HCT116 (cell line): Measurements from ENCODE around the gene ACOX3. TPM values are rescaled to one million over a fixed set of nuclear protein-coding genes. Genes with fewer than 3 reads are reported as not detected.

Experiments used
- ATAC-seq: fragments of 200-7000 bp; cut with Tn5 transposase; 2 replicates; pipeline ENCODE4 v1.9.1; 2020; ENCODE audit warnings: mild to moderate bottlenecking, moderate library complexity
- BruUV-seq: library from RNA; stranded (reverse); fragments of 400-500 nt; replicated peaks from 2 replicates; lab custom pipeline; 2021; lab: Mats Ljungman, UMichigan
- CTCF ChIA-PET: fragments of 300-600 bp; sonication (Branson Sonifier 250); formaldehyde crosslinking; loops from one replicate; lab custom pipeline; 2021; ENCODE audit warnings: antibody characterized with exemption; lab: Charles Lee
- POLR2A ChIA-PET: fragments of 300-600, 350-600 bp; sonication (Branson Sonifier 250); formaldehyde crosslinking; loops from one replicate; lab custom pipeline; 2021; ENCODE audit warnings: antibody characterized with exemption; lab: Charles Lee
- RAD21 ChIA-PET, 2 experiments: fragments of 300-600 bp; sonication (Branson Sonifier 250); formaldehyde crosslinking; loops; one replicate each; lab custom pipeline; 2023; ENCODE audit warnings: low total read pairs in 2 of 2; ENCODE audit not compliant: uncharacterized antibody in 2 of 2, unreplicated experiment in 2 of 2, low non-redundant PET in 1 of 2; lab: Charles Lee
- DNase-seq: peaks from one replicate; pipeline ENCODE4 v3.0.0-alpha.2; 2010; ENCODE audit warnings: low read depth, low spot score
- H2AFZ ChIP-seq: fragments of 200-600 bp; shearing (Covaris generic), sonication (generic); 2 replicates; pipeline ENCODE4 v1.6.1; 2017; ENCODE audit warnings: low read depth, mixed run types, mixed read lengths, antibody characterized with exemption, low read length; ENCODE audit not compliant: poor library complexity, severe bottlenecking
- H3K27ac ChIP-seq: 2 replicates; pipeline ENCODE4 v1.5.1; 2012; ENCODE audit warnings: low read depth, low read length
- H3K27me3 ChIP-seq: fragments of 200-600 bp; sonication (generic); 2 replicates; pipeline ENCODE4 v1.6.1; 2016; ENCODE audit warnings: mixed run types, low read length, mixed read lengths; ENCODE audit not compliant: insufficient read depth
- H3K36me3 ChIP-seq, 2 experiments: fragments of 200-500 bp in 1 of 2; fragments of 200-600 bp in 1 of 2; sonication (Bioruptor generic) in 1 of 2; sonication (generic) in 1 of 2; 2 replicates each; pipeline versions ENCODE4 v1.5.1 to v1.6.1; 2014 to 2016; ENCODE audit warnings: low read length in 2 of 2, inconsistent platforms in 1 of 2, mixed read lengths in 1 of 2, mixed run types in 1 of 2; ENCODE audit not compliant: insufficient read depth in 2 of 2, control insufficient read depth in 1 of 2
- H3K4me1 ChIP-seq, 2 experiments: fragments of 200-600 bp in 1 of 2; sonication (generic) in 1 of 2; 2 replicates each; pipeline versions ENCODE4 v1.5.1 to v1.6.1; 2012 to 2017; ENCODE audit warnings: low read length in 2 of 2, inconsistent platforms in 1 of 2, mild to moderate bottlenecking in 1 of 2, mixed read lengths in 1 of 2, mixed run types in 1 of 2, moderate library complexity in 1 of 2; ENCODE audit not compliant: insufficient read depth in 2 of 2, control insufficient read depth in 1 of 2
- H3K4me2 ChIP-seq: fragments of 200-600 bp; sonication (generic); 2 replicates; pipeline ENCODE4 v1.6.1; 2017; ENCODE audit warnings: mixed run types, low read length, mixed read lengths
- H3K4me3 ChIP-seq, 2 experiments: fragments of 200-600 bp in 1 of 2; sonication (generic) in 1 of 2; replicated peaks in 1 of 2; 2 replicates each; pipeline ENCODE4 v1.5.1; 2011 to 2016; ENCODE audit warnings: low read length in 2 of 2, control low read depth in 1 of 2, low read depth in 1 of 2, mild to moderate bottlenecking in 1 of 2, mixed read lengths in 1 of 2, mixed run types in 1 of 2
- H3K79me2 ChIP-seq: fragments of 200-600 bp; sonication (generic); 2 replicates; pipeline ENCODE4 v1.6.1; 2017; ENCODE audit warnings: mild to moderate bottlenecking, mixed run types, low read length, moderate library complexity, mixed read lengths; ENCODE audit not compliant: insufficient read depth
- H3K9ac ChIP-seq: fragments of 200-600 bp; sonication (generic); 2 replicates; pipeline ENCODE4 v1.6.1; 2016; ENCODE audit warnings: low read length, mixed read lengths
- H3K9me2 ChIP-seq: fragments of 200-600 bp; sonication (generic), shearing (Covaris generic); 2 replicates; pipeline ENCODE4 v1.6.1; 2017; ENCODE audit warnings: mixed run types, mild to moderate bottlenecking, moderate library complexity; ENCODE audit not compliant: insufficient read depth
- H3K9me3 ChIP-seq, 2 experiments: fragments of 200-500 bp in 1 of 2; fragments of 200-600 bp in 1 of 2; sonication (Bioruptor generic) in 1 of 2; sonication (generic) in 1 of 2; 2 replicates each; pipeline ENCODE4 v1.6.1; 2014 to 2017; ENCODE audit warnings: low read length in 2 of 2, mixed read lengths in 2 of 2, inconsistent platforms in 1 of 2, low read depth in 1 of 2, mild to moderate bottlenecking in 1 of 2, mixed run types in 1 of 2, moderate library complexity in 1 of 2; ENCODE audit not compliant: control insufficient read depth in 1 of 2, insufficient read depth in 1 of 2
- H4K20me1 ChIP-seq: fragments of 200-600 bp; sonication (generic), shearing (Covaris generic); 2 replicates; pipeline ENCODE4 v1.6.1; 2017; ENCODE audit warnings: mixed run types, mild to moderate bottlenecking, moderate library complexity; ENCODE audit not compliant: insufficient read depth
- CEBPB ChIP-seq: IDR thresholded peaks from 2 replicates; pipeline ENCODE4 v1.6.1; 2012; ENCODE audit warnings: low read depth
- CTCF ChIP-seq, 3 experiments: fragments of 200-600 bp in 1 of 3; sonication (generic) in 1 of 3; IDR thresholded peaks in 2 of 3; conservative IDR thresholded peaks in 1 of 3; 2 replicates each; pipeline ENCODE4 v1.5.1; 2012 to 2017; ENCODE audit warnings: low read depth in 2 of 3, low read length in 2 of 3, antibody characterized with exemption in 1 of 3, borderline replicate concordance in 1 of 3, control low read depth in 1 of 3, mild to moderate bottlenecking in 1 of 3, mixed read lengths in 1 of 3, mixed run types in 1 of 3, moderate library complexity in 1 of 3; ENCODE audit not compliant: insufficient read depth in 1 of 3
- EGR1 ChIP-seq: IDR thresholded peaks from 2 replicates; pipeline ENCODE4 v1.6.1; 2012; ENCODE audit warnings: low read depth
- ELF1 ChIP-seq: IDR thresholded peaks from 2 replicates; pipeline ENCODE4 v1.6.1; 2012; ENCODE audit warnings: low read depth, borderline replicate concordance
- EZH2 ChIP-seq: fragments of 200-600 bp; sonication (generic); IDR thresholded peaks from 2 replicates; pipeline ENCODE4 v1.6.1; 2017; ENCODE audit warnings: antibody characterized with exemption, mixed run types
- FOSL1 ChIP-seq: IDR thresholded peaks from 2 replicates; pipeline ENCODE4 v1.6.1; 2012; ENCODE audit warnings: low read depth
- POLR2A ChIP-seq: IDR thresholded peaks from 2 replicates; pipeline ENCODE4 v1.7.0; 2011; ENCODE audit warnings: borderline replicate concordance; ENCODE audit not compliant: insufficient read depth, insufficient read length; ENCODE audit errors: extremely low read depth
- REST ChIP-seq: IDR thresholded peaks from 2 replicates; pipeline ENCODE4 v1.6.1; 2012; ENCODE audit warnings: low read depth
- SP1 ChIP-seq: IDR thresholded peaks from 2 replicates; pipeline ENCODE4 v1.6.1; 2012; ENCODE audit warnings: low read depth
- SRF ChIP-seq: IDR thresholded peaks from 2 replicates; pipeline ENCODE4 v1.6.1; 2012; ENCODE audit warnings: low read depth
- TCF7L2 ChIP-seq: IDR thresholded peaks from 2 replicates; pipeline ENCODE4 v1.7.0; 2011; ENCODE audit warnings: borderline replicate concordance, inconsistent platforms; ENCODE audit not compliant: insufficient read depth, insufficient read length; ENCODE audit errors: extremely low read depth
- YY1 ChIP-seq: IDR thresholded peaks from 2 replicates; pipeline ENCODE4 v1.6.1; 2011; ENCODE audit warnings: low read length, low read depth, moderate library complexity, mild to moderate bottlenecking; ENCODE audit not compliant: insufficient replicate concordance; ENCODE audit errors: extremely low read depth
- ZNF274 ChIP-seq: fragments of 200-500 bp; sonication (Bioruptor generic); IDR thresholded peaks from 2 replicates; pipeline ENCODE4 v1.6.1; 2014; ENCODE audit warnings: mild to moderate bottlenecking, low read depth, low read length, inconsistent platforms
- intact Hi-C: fragments of 100-400 bp; cut with micrococcal nuclease; formaldehyde crosslinking; loops from 2 replicates; pipeline ENCODE4 v1.10.0; 2022
- total RNA-seq: library from RNA; stranded (reverse); gene quantifications from one replicate; pipeline ENCODE4 v1.2.1, GENCODE V29; 2021; ENCODE audit not compliant: unreplicated experiment

ACOX3 gene
- total RNA-seq, 1 experiment from 2014 or later = 16.9 TPM

- BruUV-seq = no TSS peak
- Histone ChIP-seq H3K27ac (no peak overlapping the region), H3K4me3 (no peak overlapping the region), H3K9me2 (no peaks in the 10 kb centered on the region), H3K4me2 (no peak overlapping the region), H2AFZ (no peak overlapping the region), H3K9ac (no peak overlapping the region), H3K36me3 (no peaks in the 10 kb centered on the region), H4K20me1 (no peaks in the 10 kb centered on the region), H3K4me1 (no peaks in the 10 kb centered on the region), H3K79me2 (no peaks in the 10 kb centered on the region), H3K27me3 (no peaks in the 10 kb centered on the region), H3K9me3 (no peaks in the 10 kb centered on the region)
- RAD21 ChIA-PET = no interaction called here
- CTCF ChIA-PET = no interaction called here
- no peak for TF ChIP-seq ZNF274
- TF ChIP-seq SRF = no peak
- no peak for TF ChIP-seq YY1
- no peak for TF ChIP-seq EGR1
- no peak for TF ChIP-seq ELF1
- TF ChIP-seq POLR2A = no peak
- TF ChIP-seq CEBPB = no peak
- no peak for TF ChIP-seq TCF7L2
- no peak for TF ChIP-seq SP1
- TF ChIP-seq EZH2 = no peak
- TF ChIP-seq REST = no peak
- TF ChIP-seq FOSL1 = no peak
- no peak for TF ChIP-seq CTCF (IDR thresholded peaks at IDR 0.05 in 2 of 3, conservative IDR thresholded peaks at IDR 0.05 in 1 of 3; ENCODE audit: borderline replicate concordance in 1 of 3, insufficient read depth in 1 of 3, low read depth in 2 of 3, low read length in 2 of 3)
- DNase-seq (no peak), ATAC-seq (no peak)
- intact Hi-C loops = no loop called here
- POLR2A ChIA-PET = no interaction called here
Observed at GRCh38 chr4:8377103-8378075, 63.1 kb downstream of the ACOX3 start.
